Thymus (tissue), 11 donors: ENCODE data around the gene PKD1L1. TPM values are rescaled to one million over a fixed set of nuclear protein-coding genes. Genes with fewer than 3 reads are reported as not detected.

ENCODE experiments used
- DNase-seq, 9 donors: peaks; one replicate each; pipeline ENCODE4 v3.0.0-alpha.2; 2013; ENCODE audit warnings: low spot score in 9 of 9, low read depth in 6 of 9, missing footprints in 1 of 9
- H3K27ac ChIP-seq, 2 donors: one replicate each; pipeline ENCODE4 v1.5.1; 2013; ENCODE audit warnings: control low read depth in 1 of 2, low read depth in 1 of 2, low read length in 1 of 2, mild to moderate bottlenecking in 1 of 2, moderate library complexity in 1 of 2
- H3K27me3 ChIP-seq, 2 donors: one replicate each; pipeline ENCODE4 v1.5.1; 2013; ENCODE audit warnings: low read length in 1 of 2; ENCODE audit not compliant: control insufficient read depth in 2 of 2, insufficient read depth in 1 of 2
- H3K36me3 ChIP-seq, 2 donors: one replicate each; pipeline ENCODE4 v1.5.1; 2013; ENCODE audit warnings: low read length in 1 of 2, mild to moderate bottlenecking in 1 of 2, moderate library complexity in 1 of 2; ENCODE audit not compliant: control insufficient read depth in 2 of 2, insufficient read depth in 2 of 2
- H3K4me1 ChIP-seq, 2 donors: one replicate each; pipeline ENCODE4 v1.5.1; 2013; ENCODE audit warnings: low read length in 2 of 2; ENCODE audit not compliant: control insufficient read depth in 2 of 2, insufficient read depth in 2 of 2
- H3K4me3 ChIP-seq, 2 donors: one replicate each; pipeline ENCODE4 v1.5.1; 2013; ENCODE audit warnings: low read length in 2 of 2, control low read depth in 1 of 2, mild to moderate bottlenecking in 1 of 2
- H3K9me3 ChIP-seq, 2 donors: one replicate each; pipeline ENCODE4 v1.5.1; 2013; ENCODE audit warnings: low read length in 1 of 2, mild to moderate bottlenecking in 1 of 2; ENCODE audit not compliant: control insufficient read depth in 2 of 2, insufficient read depth in 1 of 2
- WGBS: extraction: QIAGEN DNeasy Blood & Tissue Kit; methylation state at CpG from one replicate; pipeline ENCODE4 v1.1.7; 2013; 5-methylcytosine and 5-hydroxymethylcytosine counted together
- polyA plus RNA-seq: library from polyadenylated mRNA; stranded (reverse); fragments of 200-250 nt; gene quantifications from one replicate; pipeline ENCODE4 v1.2.3, GENCODE V29; 2013
- total RNA-seq: library from RNA; stranded (reverse); fragments of 120-200 nt; gene quantifications from one replicate; pipeline ENCODE4 v1.2.4, GENCODE V29; 2013
- donor health status: healthy.

PKD1L1 gene
- total and polyA plus RNA-seq, 2 donors = 0.19 to 0.78 TPM

GRCh38 chr7:47897831-47898230 lies 50.4 kb downstream of the PKD1L1 start:
- Histone ChIP-seq H3K27me3 (peaks cover 0 to 2% of the 10 kb centered on the region in 2 donors), H3K27ac (no peak overlapping the region), H3K4me1 (peaks cover 0 to 3% of the 10 kb centered on the region in 2 donors), H3K4me3 (no peak overlapping the region), H3K9me3 (no peaks in the 10 kb centered on the region), H3K36me3 (no peaks in the 10 kb centered on the region)
- DNase-seq = no peak
- WGBS = 95% methylated on average over 4 of the region's 4 CpGs

GRCh38 chr7:47896809-47897423 lies 51.4 kb downstream of the PKD1L1 start:
- H3K9me3 ChIP-seq = no peaks in the 10 kb centered on the region
- 82% methylated on average over 9 of the region's 9 CpGs for WGBS
- no peak for DNase-seq

DNA sequence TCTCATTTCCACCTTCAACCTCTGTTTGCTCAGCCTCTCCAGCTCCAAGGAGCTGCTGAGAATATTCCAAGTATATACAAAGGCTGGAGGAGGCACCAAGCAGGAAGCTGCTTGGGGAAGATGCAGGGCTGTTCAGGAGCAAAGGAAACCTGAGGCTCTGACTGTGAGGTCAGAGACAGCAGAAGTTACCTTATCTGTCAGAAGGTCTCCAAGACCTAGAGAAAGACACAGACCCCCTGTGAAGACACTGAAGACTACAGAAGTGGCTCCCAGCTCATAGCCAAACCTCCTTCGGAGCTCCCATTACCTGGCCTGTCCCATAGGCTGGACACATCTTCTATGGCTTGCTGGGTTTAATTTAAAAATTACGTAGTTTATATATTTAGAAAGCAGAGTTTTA lies 53.2 kb downstream of the PKD1L1 start:
- DNase-seq = no peak
- Histone ChIP-seq H3K4me1 (peaks cover 0 to 3% of the 10 kb centered on the region in 2 donors), H3K27me3 (peaks cover 0 to 2% of the 10 kb centered on the region in 2 donors), H3K9me3 (no peaks in the 10 kb centered on the region), H3K36me3 (no peaks in the 10 kb centered on the region), H3K27ac (no peak overlapping the region), H3K4me3 (no peak overlapping the region)
- 89% methylated on average over 2 of the region's 2 CpGs for whole genome bisulfite sequencing

More at GRCh38 chr7:47896809-47897423, 51.4 kb downstream of the PKD1L1 start:
- Histone ChIP-seq H3K4me3 (no peak overlapping the region), H3K4me1 (peaks cover 0 to 3% of the 10 kb centered on the region in 2 donors), H3K27me3 (peaks cover 0 to 2% of the 10 kb centered on the region in 2 donors), H3K36me3 (no peaks in the 10 kb centered on the region), H3K27ac (no peak overlapping the region)

GRCh38 chr7:47893721-47894365 lies 54.4 kb downstream of the PKD1L1 start:
- no peak for DNase-seq
- Histone ChIP-seq H3K4me1 (peaks cover 0 to 3% of the 10 kb centered on the region in 2 donors), H3K4me3 (no peak overlapping the region), H3K27ac (no peak overlapping the region), H3K9me3 (no peaks in the 10 kb centered on the region), H3K27me3 (peaks cover 0 to 2% of the 10 kb centered on the region in 2 donors), H3K36me3 (no peaks in the 10 kb centered on the region)
- WGBS = 95% methylated on average over 15 of the region's 15 CpGs

DNA sequence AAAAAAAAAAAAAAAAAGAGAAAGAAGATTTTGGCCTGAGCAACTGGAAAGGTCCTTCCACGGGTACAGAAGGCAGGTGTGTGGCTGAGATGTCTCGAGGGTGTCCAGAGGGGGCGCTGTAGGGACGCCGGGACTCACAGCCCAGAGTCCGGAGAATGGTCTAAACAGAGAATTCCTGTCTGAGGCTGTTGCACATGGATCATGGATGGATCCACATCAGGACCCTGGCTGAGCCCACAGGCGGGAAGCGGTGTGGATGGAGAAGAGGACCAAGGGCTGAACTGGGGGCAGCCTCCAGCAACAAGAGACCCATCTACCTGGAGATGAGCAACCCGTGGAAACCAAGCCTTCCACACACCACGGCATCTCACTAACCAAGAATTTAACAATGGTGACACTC lies 55.0 kb downstream of the PKD1L1 start:
- Histone ChIP-seq H3K9me3 (no peaks in the 10 kb centered on the region), H3K4me3 (no peak overlapping the region), H3K27ac (no peak overlapping the region), H3K36me3 (no peaks in the 10 kb centered on the region), H3K27me3 (peaks cover 0 to 2% of the 10 kb centered on the region in 2 donors), H3K4me1 (peaks cover 0 to 3% of the 10 kb centered on the region in 2 donors)
- 79% methylated on average over 10 of the region's 10 CpGs for WGBS
- no peak for DNase-seq

- 93% methylated on average over 9 of the region's 9 CpGs for WGBS
- no peak for DNase-seq
These were observed 57.7 kb downstream of the PKD1L1 start for GRCh38 chr7:47890606-47891005.

DNA sequence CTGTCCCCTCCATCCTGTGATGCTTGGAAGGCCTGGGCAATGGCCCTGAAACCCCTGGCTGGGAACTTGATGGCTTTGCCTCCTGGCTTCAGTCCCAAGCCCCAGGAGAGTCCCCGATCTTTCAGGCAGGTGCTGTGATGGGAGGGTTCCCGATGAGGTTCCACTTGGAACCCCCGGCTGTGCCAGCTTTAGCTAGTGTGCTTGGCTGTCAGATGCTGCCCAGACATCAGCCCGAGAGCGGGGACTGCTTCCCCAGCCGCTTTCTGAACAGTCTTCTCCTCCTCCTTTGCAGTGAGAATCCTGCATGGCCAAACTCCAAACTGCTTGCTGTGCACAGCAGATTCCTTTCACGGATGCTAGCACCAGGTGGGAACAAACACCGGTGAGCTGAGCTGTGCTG lies 58.1 kb downstream of the PKD1L1 start:
- H3K4me3 ChIP-seq = no peak overlapping the region
- WGBS = 92% methylated on average over 8 of the region's 8 CpGs
- H3K36me3 ChIP-seq = no peaks in the 10 kb centered on the region
- no peaks in the 10 kb centered on the region for H3K9me3 ChIP-seq
- no peaks in the 10 kb centered on the region for H3K27me3 ChIP-seq
- H3K4me1 ChIP-seq = peaks cover 0 to 2% of the 10 kb centered on the region in 2 donors
- H3K27ac ChIP-seq = no peak overlapping the region
- DNase-seq = no peak

More at GRCh38 chr7:47890606-47891005, 57.7 kb downstream of the PKD1L1 start:
- Histone ChIP-seq H3K4me1 (peaks cover 0 to 3% of the 10 kb centered on the region in 2 donors), H3K27ac (no peak overlapping the region), H3K4me3 (no peak overlapping the region), H3K27me3 (no peaks in the 10 kb centered on the region), H3K36me3 (no peaks in the 10 kb centered on the region), H3K9me3 (no peaks in the 10 kb centered on the region)

DNA sequence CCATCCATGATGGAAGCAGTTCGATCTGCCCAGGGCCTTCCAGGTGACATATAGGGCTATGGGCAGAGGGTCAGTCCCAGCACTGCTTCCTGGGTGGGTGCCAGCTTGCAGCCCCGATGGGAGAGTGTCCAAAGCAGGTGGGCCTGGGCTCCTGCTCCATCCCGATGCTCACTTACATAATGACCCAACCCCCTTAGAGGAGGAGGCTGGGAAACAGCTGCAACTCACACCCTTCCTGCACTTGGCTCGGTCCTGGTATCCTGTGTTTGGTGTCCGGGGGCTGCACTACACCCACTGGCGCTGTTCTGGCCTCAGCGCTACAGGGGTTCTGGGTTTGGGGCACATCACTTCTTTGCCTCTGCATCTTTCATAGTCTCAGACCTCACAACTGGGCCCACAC lies 58.5 kb downstream of the PKD1L1 start:
- Histone ChIP-seq H3K27ac (no peak overlapping the region), H3K4me1 (no peaks in the 10 kb centered on the region), H3K36me3 (no peaks in the 10 kb centered on the region), H3K27me3 (no peaks in the 10 kb centered on the region), H3K9me3 (no peaks in the 10 kb centered on the region), H3K4me3 (no peak overlapping the region)
- DNase-seq = no peak
- WGBS = 88% methylated on average over 7 of the region's 7 CpGs

DNA sequence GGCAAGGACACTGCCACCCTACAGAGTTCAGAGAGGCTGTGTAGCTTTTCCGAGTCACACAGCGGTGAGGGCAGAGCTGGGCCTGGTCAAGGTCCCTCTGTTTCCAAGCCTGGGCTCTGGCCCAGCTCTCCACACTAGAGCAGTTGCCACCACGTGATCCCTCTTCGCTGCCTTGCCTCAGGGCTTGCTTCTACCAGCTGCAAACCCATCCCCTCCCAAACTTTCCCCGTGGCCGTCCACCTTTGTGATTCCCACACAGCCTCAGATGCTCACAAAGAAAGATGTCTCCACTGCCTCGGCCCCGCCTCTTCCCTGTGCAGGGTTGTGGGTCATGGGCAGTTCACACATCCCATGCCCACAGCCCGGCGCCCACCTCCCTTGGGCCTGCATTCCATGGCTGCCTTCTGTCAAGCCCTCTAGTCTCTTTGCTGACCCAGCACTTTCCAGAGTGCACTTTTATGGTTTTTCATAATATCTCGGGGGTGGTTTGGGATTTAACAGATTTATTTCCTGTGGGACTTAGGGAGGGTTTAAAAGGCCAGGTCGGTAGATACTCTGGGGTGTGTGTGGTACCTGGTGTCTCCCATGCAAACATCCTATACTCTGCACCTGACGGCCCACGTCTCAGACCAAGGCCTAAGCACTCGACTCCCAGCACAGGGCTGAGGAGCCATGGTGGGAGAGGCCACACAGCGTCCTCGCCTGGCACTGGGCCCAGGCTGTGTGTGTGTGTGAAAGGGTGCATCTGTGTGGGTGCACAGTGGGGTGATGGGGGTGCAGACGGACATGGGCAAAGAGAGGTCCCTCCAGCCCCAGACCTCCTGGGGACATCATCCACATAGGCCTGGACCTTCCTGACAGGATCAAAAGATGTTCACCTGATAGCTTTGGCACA lies 59.6 kb downstream of the PKD1L1 start:
- H3K27ac ChIP-seq = no peak overlapping the region
- no peak for DNase-seq
- H3K4me1 ChIP-seq = no peaks in the 10 kb centered on the region
- no peaks in the 10 kb centered on the region for H3K27me3 ChIP-seq
- H3K9me3 ChIP-seq = no peaks in the 10 kb centered on the region
- no peaks in the 10 kb centered on the region for H3K36me3 ChIP-seq
- WGBS = 94% methylated on average over 18 of the region's 18 CpGs
- no peak overlapping the region for H3K4me3 ChIP-seq
